ENCODE data around the gene ALDH16A1.

Gene ALDH16A1

GRCh38 chr19:49423071-49423984, 29.7 kb upstream of the ALDH16A1 start, which contains the start of gene PTH2:
TSS of gene PTH2 (minus strand) at chr19:49423441. CDS start at chr19:49423339, 102 bp downstream.
- DNase-seq (ENCODE audit: low read depth in 1 of 2, low spot score in 1 of 2): no peak

GRCh38 chr19:49423985-49424303, 29.1 kb upstream of the ALDH16A1 start:
- DNase-seq (ENCODE audit: low read depth in 1 of 2, low spot score in 1 of 2): no peak

DNA sequence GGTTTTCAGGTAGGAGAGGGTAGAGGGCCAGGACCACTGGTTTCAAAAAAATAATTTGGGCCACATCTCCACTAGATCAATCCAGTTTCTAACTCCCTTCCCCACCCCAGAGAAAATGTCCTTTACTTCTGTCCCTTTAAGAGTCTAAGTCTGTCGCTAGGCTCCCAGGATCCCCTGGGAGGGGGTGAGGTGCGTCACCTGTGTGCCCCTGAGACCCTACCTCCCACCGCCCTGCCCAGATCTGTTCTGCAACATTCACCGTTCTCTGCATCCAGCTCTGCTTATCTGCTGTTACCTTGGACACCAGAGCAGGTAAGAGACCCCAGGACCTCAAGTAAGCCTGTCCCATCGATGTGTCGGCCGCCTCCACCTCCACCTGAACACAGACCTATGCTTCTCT, 27.8 kb upstream of the ALDH16A1 start, which contains the start of gene GFY:
TSS of gene GFY (plus strand) at position 211 of the 400 bp plus-strand sequence. CDS start 1,043 bp downstream, outside the sequence.
- no peak for DNase-seq (ENCODE audit: low read depth in 1 of 2, low spot score in 1 of 2)

DNA sequence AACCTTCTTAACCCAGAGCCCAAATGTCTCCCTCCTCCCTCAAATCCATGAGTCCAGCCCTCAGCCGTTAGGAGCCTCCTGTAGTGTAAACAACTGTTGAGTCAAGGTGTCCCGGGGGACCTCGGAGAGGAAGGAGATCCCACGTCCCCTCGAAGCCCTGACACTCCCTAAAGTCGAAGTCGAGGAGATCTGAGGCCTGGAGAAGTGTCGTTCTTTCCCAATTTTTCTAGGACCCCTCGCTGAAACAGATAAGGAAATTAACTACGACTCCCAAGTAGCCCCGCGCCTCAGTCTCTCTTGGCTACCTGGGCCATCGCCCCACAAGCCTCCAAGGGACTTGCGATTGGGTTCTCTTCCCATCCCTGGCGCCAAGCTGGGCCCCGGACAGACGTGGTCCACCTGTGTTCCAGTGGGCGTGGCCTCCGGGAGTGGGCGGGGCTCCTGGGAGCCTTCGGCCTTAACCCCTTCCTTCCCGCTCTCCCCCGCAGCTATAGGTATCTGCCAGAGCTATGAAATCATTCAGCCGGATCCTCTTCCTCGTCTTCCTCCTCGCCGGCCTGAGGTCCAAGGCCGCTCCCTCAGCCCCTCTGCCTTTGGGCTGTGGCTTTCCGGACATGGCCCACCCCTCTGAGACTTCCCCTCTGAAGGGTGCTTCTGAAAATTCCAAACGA, 27.0 kb upstream of the ALDH16A1 start:
- no peak for DNase-seq (ENCODE audit: low read depth in 1 of 2, low spot score in 1 of 2)

- DNase-seq (ENCODE audit: low read depth in 1 of 2, low spot score in 1 of 2): no peak
Observed at GRCh38 chr19:49427339-49427738, 25.7 kb upstream of the ALDH16A1 start.

GRCh38 chr19:49427855-49428546, 25.0 kb upstream of the ALDH16A1 start:
- no peak for DNase-seq (ENCODE audit: low read depth in 1 of 2, low spot score in 1 of 2)

- DNase-seq (ENCODE audit: low read depth in 1 of 2, low spot score in 1 of 2): no peak
Observed at GRCh38 chr19:49428547-49429451, 24.2 kb upstream of the ALDH16A1 start.

GRCh38 chr19:49430172-49430677, 22.8 kb upstream of the ALDH16A1 start:
- DNase-seq (ENCODE audit: low read depth in 1 of 2, low spot score in 1 of 2): no peak

- no peak for DNase-seq (ENCODE audit: low read depth in 1 of 2, low spot score in 1 of 2)
Observed at GRCh38 chr19:49430678-49431329, 22.2 kb upstream of the ALDH16A1 start.

DNA sequence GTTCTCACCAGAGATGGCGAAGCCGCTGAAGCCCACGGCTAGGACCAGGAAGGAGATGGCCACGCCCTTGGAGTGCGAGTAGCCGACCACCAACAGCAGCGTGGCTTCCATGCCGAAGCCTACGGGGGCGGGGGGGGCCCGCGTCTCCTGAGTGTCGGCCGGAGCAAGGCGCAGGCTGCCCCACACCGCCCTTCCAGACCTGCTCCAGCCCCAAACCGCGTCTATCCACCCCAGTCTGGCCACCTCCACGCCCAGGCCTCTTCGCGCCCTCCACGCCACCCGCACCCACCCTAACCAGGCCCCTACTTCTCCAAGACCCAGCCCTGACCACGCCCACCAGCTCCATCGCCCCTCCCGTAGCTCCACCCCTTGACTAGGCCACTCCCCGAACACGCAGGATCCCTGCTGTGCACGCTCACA, 21.7 kb upstream of the ALDH16A1 start:
- DNase-seq (ENCODE audit: low read depth in 1 of 2, low spot score in 1 of 2): no peak

DNA sequence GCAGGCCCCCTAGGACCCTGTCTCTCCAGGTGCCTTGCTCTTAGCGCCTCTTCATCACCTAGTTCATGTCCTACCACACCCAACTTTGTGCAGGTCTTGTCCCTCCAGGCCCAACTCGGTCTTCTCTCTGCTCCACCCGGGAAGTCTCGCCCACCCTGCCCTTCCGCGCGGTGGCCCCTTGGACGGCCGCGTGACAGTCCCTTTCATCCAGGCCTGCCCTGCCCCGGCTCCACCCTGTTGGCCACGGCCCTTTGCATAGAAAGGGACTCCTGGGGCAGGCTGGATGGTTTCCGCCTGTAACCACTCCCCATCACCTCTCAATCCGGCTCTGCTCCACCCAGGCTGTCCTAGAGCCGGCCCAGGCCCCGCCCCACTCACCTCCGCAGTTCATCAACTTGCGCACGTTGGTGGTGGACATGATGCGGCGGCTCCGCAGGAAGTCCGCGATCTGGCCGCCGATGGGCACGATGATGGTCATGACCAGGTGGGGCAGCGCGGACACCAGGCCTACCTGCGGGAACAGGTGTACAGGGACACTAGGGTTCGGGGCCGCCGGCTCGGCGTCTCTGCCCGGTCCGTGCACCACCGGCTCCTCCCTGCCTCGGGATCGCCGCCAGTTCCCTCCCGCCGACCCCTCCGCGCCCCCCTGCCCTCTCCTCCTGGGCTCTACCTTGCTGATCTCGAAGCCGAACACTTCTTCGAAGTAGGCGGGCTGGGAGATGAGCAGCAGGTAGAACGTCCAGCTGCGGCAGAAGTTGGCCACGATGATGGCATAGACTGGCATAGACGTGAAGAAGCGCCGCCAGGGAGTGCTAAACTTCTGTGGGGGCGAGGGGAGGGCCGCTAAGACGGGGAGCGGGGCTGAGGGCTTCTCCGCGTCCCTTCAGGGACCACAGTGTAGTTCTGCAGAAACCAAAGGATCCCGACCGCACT, 20.6 kb upstream of the ALDH16A1 start:
- DNase-seq (ENCODE audit: low read depth in 1 of 2, low spot score in 1 of 2): no peak

DNA sequence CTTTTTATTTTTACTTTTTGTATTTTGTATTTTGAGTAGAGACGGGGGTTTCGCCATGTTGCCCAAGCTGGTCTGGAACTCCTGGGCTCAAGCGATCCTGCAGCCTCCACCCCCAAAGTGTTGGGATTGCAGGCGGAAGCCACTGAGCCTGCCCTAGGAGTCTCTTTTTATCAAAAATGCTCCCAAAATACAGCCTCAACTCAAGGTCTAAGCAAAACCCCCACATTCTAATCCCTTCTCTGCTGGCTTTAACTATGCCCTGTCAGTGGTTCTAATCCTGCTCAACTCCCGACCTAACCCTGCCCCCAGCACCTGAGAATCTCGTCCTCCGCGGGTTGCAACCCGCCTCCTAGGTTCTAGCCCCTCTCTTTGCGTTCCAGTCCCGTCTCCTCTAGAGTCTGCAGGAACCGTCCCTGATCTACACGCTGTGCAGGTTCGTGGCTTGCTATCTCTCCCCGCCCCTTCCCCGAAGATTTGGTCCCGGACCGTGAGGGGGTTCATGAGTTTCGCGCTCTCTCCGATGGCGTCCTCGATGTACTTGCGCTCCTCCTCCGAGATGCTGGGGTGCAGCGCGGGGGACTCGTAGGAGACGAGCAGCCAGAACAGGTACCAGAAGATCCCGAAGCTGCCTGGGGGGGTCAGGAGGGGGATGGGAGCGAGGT, 19.7 kb upstream of the ALDH16A1 start:
- DNase-seq (ENCODE audit: low read depth in 1 of 2, low spot score in 1 of 2): no peak

- no peak for DNase-seq (ENCODE audit: low read depth in 1 of 2, low spot score in 1 of 2)
Observed at GRCh38 chr19:49434907-49435583, 18.0 kb upstream of the ALDH16A1 start.

- no peak for DNase-seq (ENCODE audit: low read depth in 1 of 2, low spot score in 1 of 2)
Observed at GRCh38 chr19:49435670-49436069, 17.4 kb upstream of the ALDH16A1 start.

- DNase-seq (ENCODE audit: low read depth in 1 of 2, low spot score in 1 of 2): no peak
Observed at GRCh38 chr19:49436381-49437017, 16.5 kb upstream of the ALDH16A1 start.

GRCh38 chr19:49437231-49437630, 15.8 kb upstream of the ALDH16A1 start:
- no peak for DNase-seq (ENCODE audit: low read depth in 1 of 2, low spot score in 1 of 2)

- no peak for DNase-seq (ENCODE audit: low read depth in 1 of 2, low spot score in 1 of 2)
Observed at GRCh38 chr19:49438261-49438660, 14.8 kb upstream of the ALDH16A1 start.
